8988T (cell line): ENCODE results near the gene OVCA2.
"Not testable (repeated sequence)": the region's sequence is repeated elsewhere in the genome, so short reads cannot be mapped to it uniquely, and the experiment has no call there.

Source experiments
- DNase-seq: peaks from one replicate; pipeline ENCODE4 v3.0.0; 2011

Gene OVCA2

DNA sequence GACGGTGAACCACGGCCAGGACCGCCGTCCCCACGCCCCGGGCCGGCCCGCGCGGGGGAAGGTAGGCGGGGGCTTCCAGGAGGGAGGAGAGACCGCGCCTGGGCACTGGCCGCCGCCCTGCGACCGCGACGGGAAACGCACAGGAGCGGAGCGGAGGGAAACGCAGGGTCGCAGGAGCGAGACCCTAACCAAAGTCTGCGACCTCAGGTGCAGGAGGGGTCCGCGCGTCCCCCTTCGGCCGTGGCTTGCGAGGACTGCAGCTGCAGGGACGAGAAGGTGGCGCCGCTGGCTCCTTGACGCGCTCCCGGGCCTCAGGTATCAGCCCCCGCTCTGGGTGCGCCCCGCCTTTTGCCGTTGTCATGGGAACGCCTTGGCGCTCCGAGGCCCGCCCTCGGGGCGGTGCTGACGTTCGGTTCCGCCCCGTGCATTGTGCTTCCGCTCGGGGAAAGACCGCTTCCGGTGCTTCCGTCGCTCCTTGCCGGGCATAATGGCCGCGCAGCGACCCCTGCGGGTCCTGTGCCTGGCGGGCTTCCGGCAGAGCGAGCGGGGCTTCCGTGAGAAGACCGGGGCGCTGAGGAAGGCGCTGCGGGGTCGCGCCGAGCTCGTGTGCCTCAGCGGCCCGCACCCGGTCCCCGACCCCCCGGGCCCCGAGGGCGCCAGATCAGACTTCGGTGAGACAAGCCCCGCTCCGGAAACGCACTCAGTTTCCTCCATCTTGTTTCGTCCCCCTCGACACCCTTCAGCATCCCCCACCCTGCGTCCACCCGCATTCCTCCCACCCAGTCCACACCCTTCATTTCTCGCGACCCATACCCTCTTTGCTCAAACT is at the start of gene OVCA2:
OVCA2 (plus strand) TSS at position 462 of the 829 bp plus-strand sequence; CDS start at position 488, 26 bp downstream.
- peak; percentile 73 for DNase-seq

DNA sequence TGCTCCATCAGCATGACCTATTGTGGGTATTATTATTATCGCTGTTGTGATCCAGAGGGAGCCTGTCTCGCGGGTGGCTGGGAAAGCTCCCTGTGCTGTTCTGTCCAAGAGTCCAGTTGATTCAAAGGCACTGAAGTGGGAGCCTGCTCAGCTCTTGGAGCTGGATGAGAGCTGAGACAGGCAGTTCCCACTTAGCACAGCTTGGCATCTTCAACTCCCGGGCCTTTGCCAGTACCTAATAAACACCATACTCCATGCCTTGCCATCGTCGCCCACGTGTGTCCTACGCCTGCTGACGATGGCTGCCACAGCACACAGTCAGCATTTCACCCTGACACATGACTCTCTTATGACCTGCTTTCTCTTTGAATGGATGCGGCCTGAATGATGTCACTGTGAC is 49.3 kb upstream of the OVCA2 start:
- no peak for DNase-seq

DNA sequence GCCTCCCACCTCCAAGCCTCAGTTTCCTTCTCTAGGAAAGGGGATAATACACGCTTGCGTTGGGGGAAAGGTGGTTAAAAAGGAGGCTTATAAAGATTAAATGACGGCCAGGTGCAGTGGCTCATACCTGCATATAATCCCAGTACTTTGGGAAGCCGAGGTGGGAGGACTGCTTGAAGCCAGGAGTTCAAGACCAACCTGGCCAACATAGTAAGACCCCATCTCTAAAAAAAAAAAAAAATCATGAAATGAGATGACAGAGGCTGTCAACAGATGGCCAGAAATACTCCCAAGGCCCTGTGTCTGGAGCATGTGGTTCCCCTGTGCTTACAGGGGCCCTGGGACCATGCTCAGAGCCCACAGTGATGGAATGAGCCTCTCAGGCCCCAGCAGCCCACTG is 47.1 kb upstream of the OVCA2 start:
- DNase-seq = no peak

DNA sequence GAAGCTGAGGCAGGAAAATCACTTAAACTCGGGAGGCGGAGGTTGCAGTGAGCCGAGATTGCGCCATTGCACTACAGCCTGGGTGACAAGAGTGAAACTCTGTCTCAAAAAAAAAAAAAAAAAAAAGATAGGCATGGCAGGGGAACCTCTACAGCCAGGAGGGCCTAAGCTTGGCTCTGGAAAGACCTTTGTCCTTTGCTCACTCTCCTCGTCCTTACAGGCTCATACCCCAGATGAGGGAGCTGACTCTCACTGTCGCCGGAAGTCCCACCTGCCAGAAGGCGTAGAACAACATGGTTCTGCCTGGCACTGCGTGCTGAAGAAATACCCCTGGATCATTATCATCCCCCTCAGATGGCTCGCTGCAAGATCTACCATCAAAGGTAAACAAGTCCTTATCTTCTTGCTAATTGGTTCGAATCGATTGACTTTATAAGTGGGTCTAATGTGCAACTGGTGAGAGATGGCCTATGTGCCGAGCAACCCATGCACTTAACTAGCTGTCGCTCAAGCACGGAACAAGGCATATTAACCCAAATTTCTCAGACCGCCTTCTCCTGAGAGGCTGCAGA is 46.4 kb upstream of the OVCA2 start:
- no peak for DNase-seq

DNA sequence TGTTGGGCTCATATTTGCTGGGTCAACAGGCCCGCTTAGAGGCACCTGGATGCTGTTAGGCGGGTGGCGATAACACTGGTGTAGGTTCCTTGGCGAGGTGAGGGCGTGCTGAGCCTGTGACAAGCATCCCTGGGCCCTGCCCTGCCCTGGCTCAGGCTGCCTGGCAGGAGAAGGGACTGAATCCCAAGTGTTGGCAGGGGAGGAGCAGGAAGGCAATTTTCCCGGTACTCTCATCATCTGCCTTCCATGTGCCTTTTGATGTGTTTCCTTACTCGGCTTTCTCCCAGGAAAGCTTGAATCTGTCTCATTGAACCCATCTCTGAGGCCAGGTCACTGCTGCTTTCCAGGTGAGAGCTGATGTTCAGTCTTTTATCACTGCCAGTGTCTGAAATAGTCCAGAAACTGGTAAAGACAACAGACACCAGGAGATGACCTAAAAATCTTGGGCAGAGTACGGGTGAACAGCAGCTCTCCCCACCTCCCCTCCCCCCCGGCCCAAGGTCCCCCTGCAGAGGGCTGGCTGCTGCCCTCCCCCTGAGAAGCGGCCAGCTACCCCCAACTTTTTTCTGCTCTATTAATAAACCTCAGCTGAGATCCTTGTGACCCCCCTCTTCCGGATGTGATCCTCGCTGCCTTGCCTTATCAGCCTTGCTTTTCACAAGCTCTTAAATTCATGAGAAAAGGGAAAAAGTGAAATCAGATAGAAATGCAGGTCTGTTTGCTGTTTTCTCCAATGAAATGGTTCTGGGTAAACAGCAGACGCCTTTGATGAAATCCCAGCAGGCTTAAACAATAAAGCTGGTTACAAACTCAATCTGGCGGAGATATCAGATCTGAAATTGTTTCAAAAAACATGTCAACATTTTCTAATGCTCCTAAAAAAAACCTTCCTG is 45.7 kb upstream of the OVCA2 start:
- DNase-seq = no peak

DNA sequence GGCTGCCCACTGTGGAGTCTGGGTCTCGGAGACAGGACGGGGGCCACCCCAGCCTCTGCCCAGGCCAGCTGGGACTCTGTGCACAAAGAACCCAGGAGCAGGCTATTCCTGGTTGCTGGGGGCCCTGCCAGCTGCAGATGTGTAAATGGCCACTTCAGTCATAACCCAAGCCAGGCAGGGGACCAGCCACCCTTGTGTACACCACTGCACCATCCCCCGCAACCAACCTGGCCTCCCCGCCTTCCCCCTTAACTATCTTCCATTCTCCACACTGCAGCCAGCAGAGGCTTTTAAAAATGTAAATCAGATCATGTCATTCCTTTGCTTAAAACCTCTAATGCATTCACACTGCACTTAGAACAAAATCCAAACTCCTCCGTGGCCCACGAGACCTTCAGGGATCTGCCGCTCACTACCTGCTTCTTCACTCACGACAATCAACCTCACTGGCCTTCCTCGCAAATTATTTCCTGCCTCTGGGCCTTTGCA is 45.0 kb upstream of the OVCA2 start:
- no peak for DNase-seq

DNA sequence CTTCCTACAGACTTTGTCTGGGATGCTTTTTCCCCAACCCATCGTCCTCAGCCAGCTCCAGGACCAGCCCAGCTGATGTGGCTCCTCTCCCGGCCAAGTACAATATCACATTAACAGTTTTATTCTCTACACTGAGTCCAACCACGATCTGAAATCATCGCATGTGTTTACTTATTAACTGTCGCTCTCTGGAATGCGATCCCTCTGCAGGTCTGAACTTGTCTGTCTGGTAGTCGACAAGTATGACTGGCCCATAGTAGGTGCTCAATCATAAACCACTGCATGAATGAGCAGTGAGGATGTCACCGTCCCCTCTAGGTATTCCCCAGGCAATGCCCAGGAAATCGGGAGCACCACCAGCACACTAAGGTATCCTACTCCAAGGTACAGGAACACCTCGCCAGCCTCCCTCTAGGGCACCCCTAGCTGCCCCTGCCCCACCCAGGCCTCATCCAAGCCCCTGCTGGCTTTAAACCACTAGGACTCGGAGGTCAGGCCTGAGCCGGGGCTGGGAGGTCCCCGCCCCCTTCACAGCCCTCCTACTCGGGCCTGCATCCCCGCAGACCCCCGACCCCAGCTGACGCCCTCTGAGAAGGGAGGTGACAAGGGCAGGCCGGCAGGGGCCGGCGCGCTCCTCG is 44.4 kb upstream of the OVCA2 start:
- DNase-seq = no peak

DNA sequence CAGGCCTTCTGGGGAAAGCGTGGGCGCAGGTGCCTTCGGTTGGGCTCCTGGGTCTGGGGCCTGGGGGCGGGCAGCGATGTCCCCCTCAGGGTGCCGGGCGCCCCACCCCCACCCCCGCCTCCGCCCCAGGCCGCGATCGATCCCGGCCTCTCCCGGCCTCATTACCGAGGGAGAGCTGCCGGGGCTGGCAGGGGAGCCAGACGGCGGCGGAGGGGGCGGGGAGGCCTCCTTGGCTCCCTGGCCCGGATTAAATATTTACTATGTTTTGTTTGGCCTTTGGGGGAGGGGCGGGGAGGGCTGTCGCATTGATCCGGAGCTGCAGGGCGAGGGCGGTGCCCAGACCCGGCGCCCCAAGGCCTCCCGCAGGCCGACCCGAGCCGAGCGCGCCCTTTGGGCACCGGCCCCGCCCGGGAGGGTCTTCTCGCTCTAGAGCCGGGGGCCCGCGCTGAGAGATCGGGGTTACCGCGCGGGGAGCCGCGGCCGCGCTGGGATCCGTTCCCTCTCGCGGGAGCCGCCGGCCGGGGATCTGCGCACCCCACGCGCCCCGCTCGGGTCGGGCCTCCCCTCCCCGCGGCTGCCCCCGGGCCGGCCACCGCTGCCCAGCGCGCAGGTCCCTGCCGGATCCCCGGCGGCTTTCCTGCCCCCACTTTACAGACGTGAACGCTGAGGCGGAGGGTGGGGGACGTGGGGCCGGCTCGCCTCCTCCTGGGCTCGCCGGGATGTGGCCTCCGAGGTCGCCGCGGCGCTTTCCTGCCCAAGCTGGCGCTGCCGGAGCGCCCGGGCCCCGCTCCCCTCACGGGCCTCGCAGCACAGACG is 43.7 kb upstream of the OVCA2 start:
- DNase-seq = no peak

DNA sequence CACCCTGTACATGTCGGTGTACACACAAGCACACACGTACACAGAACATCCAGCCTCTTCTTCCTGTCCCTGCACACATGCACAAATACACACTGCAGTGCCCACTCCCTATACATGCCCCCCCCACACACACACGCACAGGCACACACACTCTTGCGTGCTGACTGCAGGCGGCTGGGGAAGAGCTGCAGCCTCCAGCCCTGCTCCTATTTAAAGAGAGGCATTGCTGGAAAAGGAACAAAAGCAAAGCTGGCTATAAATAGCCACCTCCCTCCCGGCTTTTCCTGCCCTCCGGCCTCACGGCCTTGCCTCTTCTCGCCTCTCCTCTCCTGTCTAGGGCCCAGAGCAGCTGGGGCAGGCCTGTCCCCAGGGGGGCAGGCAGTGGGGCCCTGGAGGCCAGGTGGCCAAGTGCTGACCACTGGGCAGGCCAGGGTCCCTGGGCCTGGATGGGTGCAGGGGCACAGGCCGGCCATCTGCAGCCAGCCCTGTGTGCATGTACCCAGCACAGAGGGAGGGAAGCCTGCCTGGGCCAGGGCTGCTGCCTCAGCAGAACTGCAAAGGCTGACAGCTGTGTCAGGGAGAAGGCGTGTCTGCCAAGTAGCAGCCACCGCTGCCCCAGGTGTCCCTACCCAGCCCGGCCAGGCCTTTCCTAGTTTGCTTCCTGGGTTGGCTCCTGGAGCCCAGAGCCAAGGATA is 42.1 kb upstream of the OVCA2 start:
- DNase-seq = no peak

DNA sequence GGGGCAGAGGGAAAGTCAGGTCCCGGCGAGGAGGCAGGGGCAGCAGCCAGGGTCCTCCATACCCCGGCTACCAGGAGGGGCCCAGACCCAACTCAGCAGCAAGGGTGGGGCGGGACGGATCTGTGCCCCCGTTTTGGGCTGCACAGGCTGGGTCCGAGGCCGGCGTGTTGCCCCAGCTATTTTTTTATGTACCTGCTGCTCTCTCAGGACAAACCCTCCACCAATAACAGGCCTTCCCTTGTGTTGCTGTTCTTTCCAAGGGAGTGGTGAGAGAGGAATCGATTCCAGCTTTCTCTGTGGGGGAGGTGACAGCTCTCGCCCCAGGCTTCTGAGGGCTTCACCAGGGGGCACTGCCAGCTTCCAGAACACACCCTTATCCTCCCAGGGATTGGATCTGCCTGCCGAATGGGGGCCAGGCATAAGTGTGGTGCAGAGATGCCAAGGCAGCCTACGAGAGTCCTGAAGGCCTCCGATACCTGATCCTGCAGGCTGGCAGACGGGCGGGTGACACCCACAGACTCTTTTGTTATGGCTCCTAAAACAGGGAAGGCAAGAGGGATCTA is 39.0 kb upstream of the OVCA2 start:
- DNase-seq = no peak

DNA sequence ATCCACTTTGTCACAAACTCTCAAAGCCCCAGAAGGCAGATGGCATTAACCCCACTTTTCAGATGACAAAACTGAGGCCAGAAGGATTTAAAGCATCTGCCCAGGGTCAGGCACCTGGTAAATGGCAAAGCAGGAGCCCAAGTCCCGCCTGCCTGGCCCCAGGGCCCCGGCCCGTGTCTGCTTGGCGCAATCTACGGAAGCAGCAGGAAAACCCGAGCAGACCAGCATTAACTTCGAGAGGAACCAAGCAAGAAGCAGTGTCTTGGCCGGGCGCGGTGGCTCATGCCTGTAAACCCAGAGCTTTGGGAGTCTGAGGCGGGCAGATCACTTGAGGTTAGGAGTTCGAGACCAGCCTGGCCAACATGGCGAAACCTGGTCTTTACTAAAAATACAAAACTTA is 38.3 kb upstream of the OVCA2 start:
- no peak for DNase-seq

DNA sequence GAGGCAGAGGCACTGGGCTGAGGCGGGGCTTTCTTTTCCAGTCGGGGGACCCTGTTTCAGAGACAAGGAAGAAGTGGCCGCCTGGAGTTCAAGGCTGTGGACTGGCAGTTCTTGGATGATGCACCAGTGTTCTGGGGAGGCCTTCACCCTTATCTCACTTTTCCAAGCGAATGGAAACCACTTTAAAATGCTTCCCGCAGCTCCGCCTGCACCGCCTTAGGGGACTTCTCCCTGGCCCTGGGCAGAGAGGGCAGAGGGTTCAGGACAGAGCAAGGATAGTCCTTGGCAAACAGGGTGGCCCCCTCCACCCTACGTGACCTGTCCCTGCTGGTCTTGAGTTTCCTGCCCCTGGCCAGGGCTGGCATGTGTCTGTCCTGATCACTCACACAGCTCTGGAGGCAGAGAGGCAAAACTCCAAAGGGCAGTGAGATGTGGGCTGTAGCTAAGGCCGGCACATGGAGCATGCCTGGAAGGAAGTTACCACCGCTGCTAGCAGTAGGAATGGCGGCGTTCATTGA is 37.3 kb upstream of the OVCA2 start:
- DNase-seq = no peak

DNA sequence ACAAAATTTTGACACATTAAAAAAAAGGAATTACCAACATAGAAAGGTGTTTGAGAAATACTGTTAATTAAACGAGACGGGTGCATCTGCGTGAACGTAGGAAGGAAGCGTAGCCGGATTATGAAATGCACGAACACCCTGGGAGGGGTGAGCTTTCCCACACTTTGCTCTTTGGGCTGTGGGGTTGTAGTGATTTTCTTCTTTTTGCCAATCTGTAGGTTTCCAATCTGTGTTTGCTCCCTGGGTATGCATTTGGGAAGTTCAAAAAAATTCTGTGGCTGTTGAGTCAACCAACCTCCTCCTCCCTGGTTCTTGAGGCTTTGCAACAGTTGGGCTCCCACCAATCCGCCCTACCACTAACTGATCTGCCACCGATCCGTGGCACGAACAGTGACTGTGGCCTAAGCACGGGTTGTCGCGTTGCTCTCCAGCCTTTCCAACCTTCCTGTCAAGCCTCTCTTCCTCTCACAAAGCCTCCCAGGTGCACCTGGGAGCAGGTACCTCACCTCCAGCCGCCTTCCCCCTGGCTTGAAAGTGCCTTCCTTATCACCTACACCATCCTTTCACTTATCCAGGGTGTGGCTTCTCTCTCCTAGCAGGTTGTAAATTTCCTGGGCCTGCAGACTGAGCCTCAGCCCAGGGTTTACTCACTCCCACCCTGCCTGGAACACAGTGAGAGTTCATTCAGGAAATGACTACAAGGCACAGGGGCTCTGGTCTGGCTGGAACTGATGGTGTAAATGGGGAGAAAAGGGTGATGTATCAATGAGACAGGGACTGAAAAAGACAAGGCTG is 33.3 kb upstream of the OVCA2 start:
- DNase-seq = no peak

DNA sequence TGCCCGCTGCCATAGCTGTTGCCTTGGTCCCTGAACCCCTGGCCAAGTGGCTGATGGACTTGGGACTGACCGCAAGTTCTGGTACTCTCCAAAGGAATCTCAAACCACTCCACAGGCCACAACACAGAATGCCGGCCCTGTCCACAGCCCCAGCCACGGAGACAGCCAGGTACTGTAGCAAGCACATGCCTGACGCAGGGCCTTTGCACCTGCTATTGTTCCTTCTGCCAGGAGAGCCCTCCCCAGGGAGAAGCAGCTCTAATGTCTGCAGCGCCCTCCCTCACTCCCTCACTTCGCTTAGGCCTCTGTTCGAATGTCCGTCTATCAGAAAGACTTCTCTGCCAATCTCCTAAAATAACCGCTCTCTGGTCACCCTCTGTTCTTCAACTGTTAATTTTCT is 32.1 kb upstream of the OVCA2 start:
- DNase-seq = no peak

DNA sequence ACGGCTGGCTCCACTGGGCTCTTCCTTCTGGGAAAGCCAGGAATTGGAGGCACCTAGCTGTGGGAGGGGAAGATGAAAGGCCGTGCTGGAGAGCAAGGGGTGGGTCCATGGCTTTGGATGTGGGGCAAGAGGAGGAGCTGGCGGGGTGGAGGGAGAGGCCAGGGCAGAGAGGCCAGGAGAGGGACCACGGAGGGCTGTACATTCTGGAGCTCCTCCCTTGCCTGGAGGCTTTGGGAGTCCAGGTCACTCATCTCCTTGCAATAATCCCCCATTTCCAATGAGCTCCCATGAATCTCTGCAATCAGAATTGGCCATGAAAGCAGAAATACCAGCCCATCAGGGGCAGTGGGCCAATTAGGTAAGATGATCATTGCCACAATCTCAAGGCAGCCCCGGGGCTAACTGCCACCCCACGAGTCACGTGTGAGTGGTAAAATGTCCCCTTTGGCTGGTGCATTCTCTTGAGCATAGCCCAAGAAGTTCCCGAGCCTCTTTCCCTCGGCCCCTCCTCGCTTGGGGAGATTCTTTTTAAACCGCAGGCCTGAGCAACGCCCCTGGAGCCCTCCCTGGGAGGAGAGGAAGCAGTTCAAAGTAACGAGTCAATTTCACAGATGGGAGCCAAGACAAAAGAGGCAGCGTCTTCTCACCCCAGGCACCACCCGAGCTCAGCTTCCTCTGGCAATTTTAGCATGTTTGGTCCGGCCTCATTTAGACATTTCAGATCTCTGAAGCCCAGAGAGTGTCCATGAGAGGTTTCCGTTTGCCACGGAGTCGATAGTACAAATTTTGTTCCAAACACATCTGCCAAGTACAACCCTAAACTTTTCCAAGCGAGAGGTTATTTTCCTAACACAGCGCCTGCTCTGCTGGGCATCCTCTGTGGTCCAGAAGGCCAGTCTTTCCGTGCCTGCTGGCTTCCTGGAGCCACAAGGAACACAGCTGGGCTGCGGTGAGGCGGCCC is 30.1 kb upstream of the OVCA2 start:
- DNase-seq = no peak

DNA sequence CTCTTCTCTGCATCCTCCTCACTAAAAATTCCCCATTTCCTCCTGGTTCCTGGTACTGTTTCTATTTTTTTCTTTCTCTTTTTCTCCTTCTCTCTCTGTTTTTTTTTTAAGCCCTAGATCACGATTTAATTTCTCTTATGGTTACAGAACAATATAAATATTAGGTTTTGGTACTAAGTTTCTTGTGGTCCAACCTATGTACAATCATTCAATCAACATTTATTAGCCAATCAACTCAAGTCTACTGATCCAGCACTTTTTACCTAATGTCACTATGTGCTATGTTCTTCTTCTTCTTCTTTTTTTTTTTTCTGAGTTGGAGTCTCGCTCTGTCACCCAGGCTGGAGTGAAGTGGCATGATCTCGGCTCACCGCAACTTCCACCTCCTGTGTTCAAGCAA is 29.3 kb upstream of the OVCA2 start:
- no peak for DNase-seq

DNA sequence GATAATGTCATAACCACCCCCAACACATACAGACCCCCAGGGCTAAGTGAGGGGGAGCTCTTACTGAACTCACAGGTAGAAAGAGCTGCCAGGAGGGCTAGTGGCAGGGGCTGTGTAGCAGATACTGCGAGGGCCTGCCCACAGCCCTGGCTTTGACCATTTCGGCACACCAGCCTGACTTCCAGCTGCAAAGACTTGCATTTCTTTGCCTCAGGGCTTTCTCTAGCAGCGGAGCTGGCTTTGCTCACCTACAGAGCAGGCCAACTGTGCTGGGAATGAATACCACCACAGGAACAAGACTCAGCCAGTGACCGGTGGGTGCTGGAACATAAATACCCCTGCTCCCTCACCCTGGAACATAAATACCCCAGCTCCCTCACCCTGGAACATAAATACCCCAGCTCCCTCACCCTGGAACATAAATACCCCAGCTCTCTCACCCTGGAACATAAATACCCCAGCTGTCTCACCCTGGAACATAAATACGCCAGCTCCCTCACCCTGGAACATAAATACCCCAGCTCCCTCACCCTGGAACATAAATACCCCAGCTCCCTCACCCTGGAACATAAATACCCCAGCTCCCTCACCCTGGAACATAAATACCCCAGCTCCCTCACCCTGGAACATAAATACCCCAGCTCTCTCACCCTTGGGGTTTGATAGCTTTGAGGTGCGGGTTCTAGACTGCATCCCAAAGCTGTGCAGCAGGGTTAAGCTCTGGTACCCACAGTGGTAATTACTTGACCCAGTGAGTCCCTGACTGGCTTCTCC is 28.4 kb upstream of the OVCA2 start:
- not testable (repeated sequence) for DNase-seq

DNA sequence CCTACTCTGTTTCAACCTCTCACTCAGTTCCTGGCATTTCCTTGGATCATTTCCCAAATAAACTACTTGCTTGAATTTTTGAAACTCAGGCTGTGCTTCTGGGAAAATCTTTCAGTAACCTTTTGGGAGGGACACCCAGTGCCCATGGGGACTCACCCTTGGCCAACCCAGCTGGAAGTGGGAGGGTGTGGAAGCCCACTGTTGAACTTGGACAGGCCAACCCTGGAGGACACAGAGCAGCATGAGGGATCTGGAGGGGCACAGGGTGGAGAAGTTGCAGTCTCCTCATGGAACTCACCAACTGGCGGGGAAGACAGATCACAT is 27.9 kb upstream of the OVCA2 start:
- no peak for DNase-seq
